Ovary (tissue), 9 donors: ENCODE data around the gene TMEM18. TPM values are rescaled to one million over a fixed set of nuclear protein-coding genes. Genes with fewer than 3 reads are reported as not detected.

ENCODE experiments used
- DNase-seq, 5 donors: peaks; one replicate each; pipeline ENCODE4 v3.0.0-alpha.2; 2019 to 2020
- H3K27ac ChIP-seq, 2 donors: fragments of 200-600 bp; one replicate each; pipeline versions ENCODE4 v1.5.1 to v1.8.0; 2019 to 2022
- H3K27me3 ChIP-seq: fragments of 200-600 bp; one replicate; pipeline ENCODE4 v1.8.0; 2022
- H3K36me3 ChIP-seq: fragments of 200-600 bp; sonication (generic); one replicate; pipeline ENCODE4 v1.5.1; 2019
- H3K4me1 ChIP-seq: one replicate; pipeline ENCODE4 v1.8.1; 2013; ENCODE audit warnings: mild to moderate bottlenecking, moderate library complexity; ENCODE audit not compliant: insufficient read depth
- H3K4me3 ChIP-seq: fragments of 200-600 bp; sonication (generic); one replicate; pipeline ENCODE4 v1.5.1; 2017
- H3K9me3 ChIP-seq, 2 donors: fragments of 200-600 bp in 1 of 2; sonication (generic) in 1 of 2; one replicate each; pipeline versions ENCODE4 v1.5.1 to v1.8.1; 2013 to 2019; ENCODE audit warnings: mild to moderate bottlenecking in 1 of 2, moderate library complexity in 1 of 2
- EP300 ChIP-seq: sonication (generic); formaldehyde crosslinking; IDR thresholded peaks from one replicate; pipeline ENCODE4 v1.6.1; 2017; ENCODE audit warnings: antibody characterized with exemption
- POLR2A ChIP-seq: fragments of 450-650 bp; IDR thresholded peaks from one replicate; pipeline ENCODE4 v1.6.1; 2017; ENCODE audit warnings: antibody characterized with exemption, mild to moderate bottlenecking, moderate library complexity
- WGBS, 3 donors: extraction: QIAGEN DNeasy Blood & Tissue Kit in 1 of 3; methylation state at CpG; one replicate each; pipeline versions ENCODE4 v1.1.5 to v1.1.7; 2013 to 2017; 5-methylcytosine and 5-hydroxymethylcytosine counted together
- intact Hi-C, 4 donors: fragments of 100-400 bp; cut with DNase I; formaldehyde crosslinking; loops; one replicate each; pipeline versions ENCODE4 v1.11.0 to v1.15.1; 2022 to 2023
- polyA plus RNA-seq, 2 donors: library from polyadenylated mRNA; stranded (reverse); fragments of 200-250 nt in 1 of 2; fragments of 350-450 nt in 1 of 2; fragmentation: Illumina TruSeq in 1 of 2; extraction: RNeasy Lipid Tissue Mini Kit (QIAGEN cat#74804) in 1 of 2; gene quantifications; one replicate each; pipeline ENCODE4 v1.2.3, GENCODE V29; 2013 to 2014
- total RNA-seq, 7 donors: library from RNA; depleted of rRNA in 2 of 7; stranded (reverse); fragments of >200 nt in 2 of 7; fragmentation: NEBNext Ultra II Directional in 3 of 7; extraction: Animal tissue kit (Norgen Biotek cat#: 25700) in 3 of 7; gene quantifications; one replicate each; pipeline versions ENCODE4 v1.1.0 to v1.2.4, GENCODE V29; 2016 to 2023
- TF ChIP-seq, protein P1 (sequence below), 3 donors: fragments of 450-650 bp in 2 of 3; fragments of 200-600 bp in 1 of 3; IDR thresholded peaks; one replicate each; pipeline versions ENCODE4 v1.5.1 to v1.8.0; 2016 to 2022; ENCODE audit warnings: antibody characterized with exemption in 3 of 3, mild to moderate bottlenecking in 1 of 3
- donor health status: DM: no; HTN: no; CAD: no; lungs with moderate emphysema.
- donor health status: DM: no; HTN: no; CAD: no.
- donor health status: Bipolar disorder and iron deficiency.
- donor health status: DM: yes; HTN: yes; CAD: no.
- donor health status: DM: no; HTN: no; CAD: no.
- donor health status: DM: yes; HTN: yes; CAD: no.

Gene TMEM18
- total and polyA plus RNA-seq, 9 donors: 27.5 to 48.5 (median 40.4) TPM

- peak overlapping the region; percentile 22 to 66 for H3K27ac ChIP-seq
- TF ChIP-seq, protein P1, sequence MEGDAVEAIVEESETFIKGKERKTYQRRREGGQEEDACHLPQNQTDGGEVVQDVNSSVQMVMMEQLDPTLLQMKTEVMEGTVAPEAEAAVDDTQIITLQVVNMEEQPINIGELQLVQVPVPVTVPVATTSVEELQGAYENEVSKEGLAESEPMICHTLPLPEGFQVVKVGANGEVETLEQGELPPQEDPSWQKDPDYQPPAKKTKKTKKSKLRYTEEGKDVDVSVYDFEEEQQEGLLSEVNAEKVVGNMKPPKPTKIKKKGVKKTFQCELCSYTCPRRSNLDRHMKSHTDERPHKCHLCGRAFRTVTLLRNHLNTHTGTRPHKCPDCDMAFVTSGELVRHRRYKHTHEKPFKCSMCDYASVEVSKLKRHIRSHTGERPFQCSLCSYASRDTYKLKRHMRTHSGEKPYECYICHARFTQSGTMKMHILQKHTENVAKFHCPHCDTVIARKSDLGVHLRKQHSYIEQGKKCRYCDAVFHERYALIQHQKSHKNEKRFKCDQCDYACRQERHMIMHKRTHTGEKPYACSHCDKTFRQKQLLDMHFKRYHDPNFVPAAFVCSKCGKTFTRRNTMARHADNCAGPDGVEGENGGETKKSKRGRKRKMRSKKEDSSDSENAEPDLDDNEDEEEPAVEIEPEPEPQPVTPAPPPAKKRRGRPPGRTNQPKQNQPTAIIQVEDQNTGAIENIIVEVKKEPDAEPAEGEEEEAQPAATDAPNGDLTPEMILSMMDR (IDR thresholded peaks at IDR 0.05): no peak
- TF ChIP-seq EP300: no peak
- no peak for TF ChIP-seq POLR2A
- intact Hi-C loops: no loop called here
These were observed 15.6 kb upstream of the TMEM18 start for GRCh38 chr2:692767-693166.

DNA sequence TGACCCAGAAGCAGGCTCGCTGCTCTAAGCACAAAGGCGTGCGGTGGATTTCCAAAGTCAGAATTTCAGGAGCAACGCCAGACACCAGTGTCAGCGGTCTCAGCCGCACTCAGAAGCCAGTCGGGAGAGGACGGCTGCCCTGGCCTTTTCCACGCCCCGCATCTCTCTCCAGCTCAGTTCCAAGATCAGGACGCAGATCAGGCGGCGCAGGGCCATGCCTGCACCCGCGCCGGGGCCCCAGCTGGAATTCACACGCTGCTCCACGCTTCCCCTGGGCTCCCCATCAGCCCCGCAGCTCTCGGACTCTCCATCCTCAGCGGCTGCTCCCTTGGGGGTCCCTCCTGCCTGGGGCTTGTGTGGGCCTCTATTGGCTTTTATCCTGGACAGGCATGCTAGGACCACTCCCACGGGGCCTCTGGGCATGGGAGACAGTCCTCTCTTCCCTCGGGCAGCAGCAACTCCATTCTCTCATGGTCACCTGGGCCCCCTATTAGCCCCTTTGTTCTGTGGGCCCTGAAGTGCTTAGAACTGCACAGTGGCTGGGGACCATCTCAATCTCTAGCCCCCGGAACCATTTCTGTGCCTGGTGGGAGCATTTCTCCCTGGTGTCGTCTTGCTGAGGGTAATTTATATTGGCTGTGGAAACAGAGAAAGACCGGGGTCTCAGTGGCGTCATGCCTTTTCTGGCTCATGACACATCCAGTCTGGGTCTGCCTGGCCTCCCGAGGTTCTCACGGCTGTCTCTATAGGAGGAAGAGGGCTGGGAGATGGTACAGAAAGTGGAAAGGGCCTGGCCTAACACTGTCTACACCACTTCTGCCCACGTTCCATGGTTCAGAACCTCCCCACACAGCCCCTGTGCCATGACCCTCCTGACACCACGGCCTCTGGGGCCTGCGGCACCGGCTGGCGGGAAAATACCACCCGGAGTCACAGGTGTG is 14.9 kb upstream of the TMEM18 start:
- Histone ChIP-seq H3K9me3 (no peaks in the 10 kb centered on the region), H3K4me1 (peaks cover 11% of the 10 kb centered on the region), H3K36me3 (no peaks in the 10 kb centered on the region), H3K27ac (peak overlapping the region; percentile 22 to 66), H3K4me3 (no peak overlapping the region), H3K27me3 (no peaks in the 10 kb centered on the region)
- WGBS, 3 donors: 81 to 95% (median 83%) methylated on average over 35 of the region's 35 CpGs
- TF ChIP-seq, protein P1 (IDR thresholded peaks at IDR 0.05): no peak
- no peak for TF ChIP-seq EP300
- TF ChIP-seq POLR2A: no peak
- DNase-seq: peak in 1 of 5 donors; percentile 48
- intact Hi-C loops: no loop called here

More at GRCh38 chr2:692767-693166, 15.6 kb upstream of the TMEM18 start:
- H3K36me3 ChIP-seq: no peaks in the 10 kb centered on the region
- H3K4me3 ChIP-seq: no peak overlapping the region
- H3K27me3 ChIP-seq: no peaks in the 10 kb centered on the region
- DNase-seq: peak in 4 of 5 donors; percentile 48 to 73 (median 66)
- no peaks in the 10 kb centered on the region for H3K9me3 ChIP-seq
- WGBS, 3 donors: 21 to 77% (median 29%) methylated on average over 8 of the region's 8 CpGs
- peaks cover 11% of the 10 kb centered on the region for H3K4me1 ChIP-seq

DNA sequence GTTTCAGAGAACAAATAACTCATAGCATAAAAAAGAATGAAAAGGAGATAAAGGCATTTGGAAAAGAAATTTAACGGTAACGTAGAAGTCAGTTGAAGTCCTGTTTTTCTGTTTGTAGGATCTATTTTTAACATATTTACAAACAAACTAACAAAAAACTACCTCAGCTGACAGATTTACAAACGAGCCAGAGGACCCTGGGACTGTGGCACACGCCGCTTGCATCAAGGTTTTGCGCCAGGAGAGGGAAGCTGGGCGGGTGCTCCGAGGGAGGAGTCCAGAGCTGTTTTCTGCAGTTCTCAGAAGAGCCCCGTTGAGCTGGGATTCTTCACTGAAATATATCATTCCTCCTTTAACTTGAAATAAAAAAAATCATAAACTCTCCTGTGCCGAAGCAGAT is 13.6 kb upstream of the TMEM18 start:
- no peaks in the 10 kb centered on the region for H3K36me3 ChIP-seq
- WGBS, 3 donors: 20 to 37% (median 32%) methylated on average over 10 of the region's 10 CpGs
- DNase-seq: peak in 2 of 5 donors; percentile 42 to 50
- intact Hi-C loops: no loop called here
- no peaks in the 10 kb centered on the region for H3K9me3 ChIP-seq
- H3K27ac ChIP-seq: peak overlapping the region in 1 of 2 donors; percentile 54
- H3K4me1 ChIP-seq: peaks cover 11% of the 10 kb centered on the region
- TF ChIP-seq EP300: no peak
- no peak for TF ChIP-seq POLR2A
- TF ChIP-seq, protein P1 (IDR thresholded peaks at IDR 0.05): no peak
- peak overlapping the region; percentile 11 for H3K4me3 ChIP-seq
- H3K27me3 ChIP-seq: no peaks in the 10 kb centered on the region

DNA sequence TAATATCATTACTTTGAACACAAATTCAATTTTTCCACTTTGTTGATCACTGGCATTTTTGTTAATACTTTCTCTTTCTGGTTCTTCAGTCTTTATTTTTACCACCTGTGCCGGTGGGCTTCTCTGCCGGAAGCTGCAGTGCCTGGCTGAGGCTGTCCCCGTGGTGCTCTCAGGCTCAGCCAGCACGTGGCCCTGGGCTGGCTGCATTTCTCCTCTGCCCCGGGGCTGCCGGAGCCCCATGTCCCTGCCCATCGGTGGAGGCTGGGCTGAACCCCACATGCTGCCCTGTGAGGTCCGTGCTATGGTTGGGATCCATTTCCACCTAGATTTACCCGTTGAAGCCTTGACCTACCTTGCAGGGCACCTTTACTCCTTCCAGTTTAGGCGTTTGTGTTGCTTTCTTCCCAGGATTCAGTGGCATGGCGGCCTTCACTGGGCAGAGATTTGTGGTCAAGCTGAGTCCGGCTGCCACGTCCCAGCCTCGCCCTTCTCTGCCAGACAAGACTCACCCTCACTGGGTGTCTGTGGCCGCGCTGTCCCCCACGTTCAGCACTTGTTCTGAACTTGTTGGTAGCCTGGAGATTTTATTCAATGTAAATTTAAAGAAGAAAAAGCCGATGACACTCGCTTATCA is 12.8 kb upstream of the TMEM18 start:
- H3K36me3 ChIP-seq: no peaks in the 10 kb centered on the region
- TF ChIP-seq, protein P1 (IDR thresholded peaks at IDR 0.05): no peak
- no peak for TF ChIP-seq EP300
- TF ChIP-seq POLR2A: no peak
- peak overlapping the region; percentile 2 for H3K4me3 ChIP-seq
- peak in 2 of 5 donors; percentile 36 to 39 for DNase-seq
- H3K4me1 ChIP-seq: peaks cover 9% of the 10 kb centered on the region
- H3K27ac ChIP-seq: peak overlapping the region; percentile 54 to 60
- intact Hi-C loops: no loop called here
- H3K9me3 ChIP-seq: no peaks in the 10 kb centered on the region
- H3K27me3 ChIP-seq: no peaks in the 10 kb centered on the region
- WGBS, 3 donors: 52 to 54% (median 52%) methylated on average over 19 of the region's 19 CpGs
